Suprapubic skin (tissue), 3 donors: ENCODE results near the gene DNAJC6.

ENCODE experiments used
- POLR2A ChIP-seq, 2 donors: fragments of 450-650 bp; IDR thresholded peaks; one replicate each; pipeline ENCODE4 v1.6.1; 2017; ENCODE audit warnings: antibody characterized with exemption in 2 of 2, mild to moderate bottlenecking in 2 of 2, moderate library complexity in 2 of 2
- TF ChIP-seq, protein P1 (sequence below), 2 donors: fragments of 200-600 bp in 1 of 2; fragments of 450-650 bp in 1 of 2; sonication (generic) in 1 of 2; IDR thresholded peaks; one replicate each; pipeline ENCODE4 v1.5.1; 2016 to 2019; ENCODE audit warnings: antibody characterized with exemption in 2 of 2, mild to moderate bottlenecking in 1 of 2, moderate library complexity in 1 of 2

DNA sequence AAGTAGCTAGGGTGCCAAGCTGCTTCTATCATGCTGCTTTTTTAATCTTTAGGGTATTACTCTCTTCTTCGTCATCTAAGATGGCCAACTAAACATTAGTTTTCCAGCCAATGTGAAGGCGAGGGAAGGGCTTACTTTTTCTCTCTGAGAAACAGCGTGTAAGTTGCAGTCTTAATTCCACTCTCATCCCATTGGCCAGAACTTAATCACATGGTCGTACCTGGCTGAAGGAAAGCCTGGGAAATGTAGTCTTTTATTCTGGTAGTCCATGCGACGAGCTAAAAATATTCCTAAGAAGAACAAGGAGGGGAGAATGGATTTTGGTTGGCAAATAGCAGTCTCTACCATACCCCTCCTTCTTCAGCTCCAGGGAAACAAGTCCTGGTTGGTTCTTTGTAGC lies 21.5 kb downstream of the DNAJC6 start:
- TF ChIP-seq, protein P1, sequence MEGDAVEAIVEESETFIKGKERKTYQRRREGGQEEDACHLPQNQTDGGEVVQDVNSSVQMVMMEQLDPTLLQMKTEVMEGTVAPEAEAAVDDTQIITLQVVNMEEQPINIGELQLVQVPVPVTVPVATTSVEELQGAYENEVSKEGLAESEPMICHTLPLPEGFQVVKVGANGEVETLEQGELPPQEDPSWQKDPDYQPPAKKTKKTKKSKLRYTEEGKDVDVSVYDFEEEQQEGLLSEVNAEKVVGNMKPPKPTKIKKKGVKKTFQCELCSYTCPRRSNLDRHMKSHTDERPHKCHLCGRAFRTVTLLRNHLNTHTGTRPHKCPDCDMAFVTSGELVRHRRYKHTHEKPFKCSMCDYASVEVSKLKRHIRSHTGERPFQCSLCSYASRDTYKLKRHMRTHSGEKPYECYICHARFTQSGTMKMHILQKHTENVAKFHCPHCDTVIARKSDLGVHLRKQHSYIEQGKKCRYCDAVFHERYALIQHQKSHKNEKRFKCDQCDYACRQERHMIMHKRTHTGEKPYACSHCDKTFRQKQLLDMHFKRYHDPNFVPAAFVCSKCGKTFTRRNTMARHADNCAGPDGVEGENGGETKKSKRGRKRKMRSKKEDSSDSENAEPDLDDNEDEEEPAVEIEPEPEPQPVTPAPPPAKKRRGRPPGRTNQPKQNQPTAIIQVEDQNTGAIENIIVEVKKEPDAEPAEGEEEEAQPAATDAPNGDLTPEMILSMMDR (IDR thresholded peaks at IDR 0.05), result no peak
- TF ChIP-seq POLR2A (IDR thresholded peaks at IDR 0.05), result no peak
